T-cell (primary cell): ENCODE measurements around the gene SLC39A11. TPM values are rescaled to one million over a fixed set of nuclear protein-coding genes. Genes with fewer than 3 reads are reported as not detected.
"Not testable (repeated sequence)": the region's sequence is repeated elsewhere in the genome, so short reads cannot be mapped to it uniquely, and the experiment has no call there.

Experiments
- ATAC-seq, 4 experiments: fragments of 200-7000 bp in 3 of 4; fragments of 150-1000 bp in 1 of 4; cut with Tn5 transposase; replicated peaks in 1 of 4; 1 replicate in 3 of 4; 2 replicates in 1 of 4; pipeline ENCODE4 v1.10.0; 2021; ENCODE audit warnings: moderate library complexity in 3 of 4, mild to moderate bottlenecking in 2 of 4, moderate number of reproducible peaks in 1 of 4
- CTCF ChIA-PET, 2 donors: fragments of 300-600 bp; sonication (Branson Sonifier 250); formaldehyde crosslinking; loops; one replicate each; lab custom pipeline; 2022; ENCODE audit warnings: antibody characterized with exemption in 2 of 2; lab: Charles Lee
- POLR2A ChIA-PET, 2 donors: fragments of 300-600 bp; sonication (Branson Sonifier 250); formaldehyde crosslinking; loops; one replicate each; lab custom pipeline; 2022; ENCODE audit warnings: antibody characterized with exemption in 2 of 2; lab: Charles Lee
- DNase-seq, 35 experiments: peaks; one replicate each; pipeline versions ENCODE4 v3.0.0 to v3.0.0-alpha.2; 2013 to 2023
- H3K27ac ChIP-seq: one replicate; pipeline ENCODE4 v1.5.1; 2013; ENCODE audit warnings: low read length
- H3K27me3 ChIP-seq, 2 experiments: replicated peaks in 1 of 2; 1 replicate in 1 of 2; 2 replicates in 1 of 2; pipeline versions ENCODE4 v1.6.1 to v1.7.0; 2013; ENCODE audit warnings: low read length in 1 of 2, mixed read lengths in 1 of 2; ENCODE audit not compliant: control insufficient read depth in 2 of 2, insufficient read depth in 2 of 2; ENCODE audit errors: extremely low read depth in 1 of 2
- H3K36me3 ChIP-seq, 2 donors: 1 replicate in 1 of 2; 2 replicates in 1 of 2; pipeline versions ENCODE4 v1.6.1 to v1.7.0; 2013; ENCODE audit warnings: low read length in 1 of 2; ENCODE audit not compliant: control insufficient read depth in 2 of 2, insufficient read depth in 1 of 2; ENCODE audit errors: extremely low read depth in 1 of 2
- H3K4me1 ChIP-seq, 2 experiments: 1 replicate in 1 of 2; 2 replicates in 1 of 2; pipeline versions ENCODE4 v1.6.1 to v1.7.0; 2013; ENCODE audit warnings: low read length in 2 of 2, mixed read lengths in 1 of 2; ENCODE audit not compliant: insufficient read depth in 2 of 2, control insufficient read depth in 1 of 2; ENCODE audit errors: extremely low read depth in 1 of 2
- H3K4me3 ChIP-seq, 2 donors: 1 replicate in 1 of 2; 2 replicates in 1 of 2; pipeline versions ENCODE4 v1.5.1 to v1.7.0; 2013; ENCODE audit warnings: mild to moderate bottlenecking in 2 of 2, low read length in 1 of 2, moderate library complexity in 1 of 2; ENCODE audit not compliant: control insufficient read depth in 1 of 2; ENCODE audit errors: extremely low read depth in 1 of 2
- H3K9me3 ChIP-seq: 2 replicates; pipeline ENCODE4 v1.7.0; 2013
- H3K27ac Mint-ChIP-seq, 2 donors: one replicate each; pipeline ENCODE4 v1.8.0; 2020 to 2021; ENCODE audit warnings: mild to moderate bottlenecking in 2 of 2, mixed read lengths in 2 of 2
- H3K27me3 Mint-ChIP-seq, 2 donors: one replicate each; pipeline ENCODE4 v1.8.0; 2021 to 2022; ENCODE audit warnings: mixed read lengths in 2 of 2
- H3K36me3 Mint-ChIP-seq: one replicate; pipeline ENCODE4 v1.8.0; 2021; ENCODE audit warnings: mixed read lengths
- H3K4me1 Mint-ChIP-seq, 3 donors: one replicate each; pipeline ENCODE4 v1.8.0; 2020 to 2022; ENCODE audit warnings: mixed read lengths in 3 of 3, mild to moderate bottlenecking in 1 of 3
- H3K4me3 Mint-ChIP-seq, 3 donors: one replicate each; pipeline ENCODE4 v1.8.0; 2020 to 2022; ENCODE audit warnings: mild to moderate bottlenecking in 3 of 3, mixed read lengths in 3 of 3, moderate library complexity in 3 of 3
- H3K9me3 Mint-ChIP-seq, 3 donors: one replicate each; pipeline ENCODE4 v1.8.0; 2020 to 2022; ENCODE audit warnings: mixed read lengths in 3 of 3
- WGBS: methylation state at CpG from one replicate; pipeline ENCODE4 v1.1.5; 2013; ENCODE audit warnings: missing lambda C conversion rate; ENCODE audit not compliant: insufficient coverage; 5-methylcytosine and 5-hydroxymethylcytosine counted together
- total RNA-seq, 35 experiments: library from RNA in 6 of 35; stranded (reverse) in 6 of 35; fragments of 120-200 nt in 1 of 35; gene quantifications; one replicate each; pipeline versions ENCODE4 v1.2.1 to v1.2.4 and lab custom pipeline; 2013 to 2026

The SLC39A11 gene
- total RNA-seq, 5 donors from 2014 or later (not counting 1 experiment from before 2014, with no cell fraction given): 18.6 to 27.1 (median 23.4) TPM

GRCh38 chr17:72824267-72824666 is 268.2 kb downstream of the SLC39A11 start:
- POLR2A ChIA-PET, H3K4me3 ChIP-seq, ATAC-seq, H3K9me3 ChIP-seq, H3K4me1 ChIP-seq, CTCF ChIA-PET, H3K27ac Mint-ChIP-seq, DNase-seq, H3K36me3 ChIP-seq, H3K27ac ChIP-seq, H3K27me3 Mint-ChIP-seq, H3K4me1 Mint-ChIP-seq, H3K27me3 ChIP-seq, H3K4me3 Mint-ChIP-seq: not testable (repeated sequence)
- WGBS: 95% methylated on average over 3 of the region's 4 CpGs
- peaks cover 75% of the 10 kb centered on the region for H3K36me3 Mint-ChIP-seq
- H3K9me3 Mint-ChIP-seq: peaks cover 21 to 29% (median 23%) of the 10 kb centered on the region in 3 donors

GRCh38 chr17:72822358-72823023 is 270.0 kb downstream of the SLC39A11 start:
- POLR2A ChIA-PET: no interaction called here
- no peaks in the 10 kb centered on the region for H3K9me3 ChIP-seq
- Mint-ChIP-seq H3K4me3 (no peak overlapping the region), H3K27me3 (no peaks in the 10 kb centered on the region), H3K4me1 (no peaks in the 10 kb centered on the region), H3K27ac (no peak overlapping the region), H3K9me3 (peaks cover 16 to 26% (median 19%) of the 10 kb centered on the region in 3 donors), H3K36me3 (peaks cover 76% of the 10 kb centered on the region)
- DNase-seq (no peak), ATAC-seq (no peak)
- WGBS: 80% methylated on average over 1 of the region's 5 CpGs
- H3K36me3 ChIP-seq: peaks cover 0 to 5% of the 10 kb centered on the region in 2 donors
- no peak overlapping the region for H3K4me3 ChIP-seq
- CTCF ChIA-PET: no interaction called here
- H3K4me1 ChIP-seq: no peaks in the 10 kb centered on the region
- H3K27me3 ChIP-seq: no peaks in the 10 kb centered on the region
- no peak overlapping the region for H3K27ac ChIP-seq

DNA sequence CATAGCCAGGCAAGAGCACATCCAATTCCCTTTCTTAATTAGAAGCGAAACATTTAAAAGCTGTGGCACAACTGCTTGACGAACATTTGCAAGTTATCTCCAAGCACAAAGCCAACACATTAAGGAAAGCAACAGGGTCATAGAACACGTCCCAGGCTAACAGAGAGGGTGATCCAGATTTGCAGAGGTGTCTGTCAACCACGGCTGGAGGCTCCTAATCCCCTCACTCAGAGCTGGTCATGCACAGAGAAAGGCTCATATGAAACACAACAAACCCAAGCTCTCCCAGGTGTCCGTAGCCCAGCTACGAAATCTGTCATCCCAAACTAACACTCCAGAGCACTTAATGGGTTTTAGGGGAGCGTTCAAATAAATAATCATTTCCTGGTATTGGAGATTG is 276.1 kb downstream of the SLC39A11 start:
- Mint-ChIP-seq H3K27me3 (no peaks in the 10 kb centered on the region), H3K4me3 (no peak overlapping the region), H3K4me1 (no peaks in the 10 kb centered on the region), H3K36me3 (peaks cover 76% of the 10 kb centered on the region), H3K9me3 (peaks cover 9 to 16% (median 14%) of the 10 kb centered on the region in 3 donors), H3K27ac (no peak overlapping the region)
- WGBS: 80% methylated on average over 1 of the region's 7 CpGs
- no peaks in the 10 kb centered on the region for H3K27me3 ChIP-seq
- H3K4me3 ChIP-seq: no peak overlapping the region
- CTCF ChIA-PET: no interaction called here
- ATAC-seq (no peak), DNase-seq (no peak)
- peaks cover 0 to 14% of the 10 kb centered on the region in 2 donors for H3K36me3 ChIP-seq
- H3K27ac ChIP-seq: no peak overlapping the region
- no peaks in the 10 kb centered on the region for H3K4me1 ChIP-seq
- POLR2A ChIA-PET: no interaction called here
- no peaks in the 10 kb centered on the region for H3K9me3 ChIP-seq

DNA sequence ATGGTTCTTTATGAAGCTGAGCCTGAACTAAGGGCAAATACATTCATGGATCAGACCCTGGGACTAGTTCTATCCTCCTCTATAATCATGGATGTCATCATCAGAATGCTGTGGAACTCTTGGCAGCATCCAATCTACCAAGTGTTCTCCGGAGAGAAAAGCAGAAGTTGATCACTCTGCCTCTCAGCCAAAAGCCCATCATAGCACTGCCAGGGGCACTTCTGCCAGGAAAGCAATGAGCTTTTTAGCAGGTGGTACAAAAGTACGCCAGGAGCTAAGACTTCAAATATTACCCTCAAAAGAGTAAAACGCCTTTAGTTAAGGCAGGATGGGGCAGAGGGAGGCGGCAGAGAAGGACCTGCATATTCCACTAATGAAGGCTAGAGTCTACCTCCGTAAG is 279.0 kb downstream of the SLC39A11 start:
- peaks cover 4 to 14% of the 10 kb centered on the region in 2 donors for H3K36me3 ChIP-seq

GRCh38 chr17:72812823-72813222 is 279.7 kb downstream of the SLC39A11 start:
- Histone ChIP-seq H3K4me1 (no peaks in the 10 kb centered on the region), H3K27ac (no peak overlapping the region), H3K36me3 (peaks cover 7 to 12% of the 10 kb centered on the region in 2 donors), H3K27me3 (no peaks in the 10 kb centered on the region), H3K9me3 (no peaks in the 10 kb centered on the region), H3K4me3 (no peak overlapping the region)
- ChIA-PET POLR2A (no interaction called here), CTCF (no interaction called here)
- H3K9me3 Mint-ChIP-seq: peaks cover 16 to 20% (median 16%) of the 10 kb centered on the region in 3 donors
- DNase-seq (no peak), ATAC-seq (no peak)
- H3K36me3 Mint-ChIP-seq: peaks cover 70% of the 10 kb centered on the region
- no peaks in the 10 kb centered on the region for H3K4me1 Mint-ChIP-seq
- 96% methylated on average over 4 of the region's 7 CpGs for WGBS
- H3K27ac Mint-ChIP-seq: no peak overlapping the region
- H3K27me3 Mint-ChIP-seq: no peaks in the 10 kb centered on the region
- no peak overlapping the region for H3K4me3 Mint-ChIP-seq

More for the DNA sequence above, 279.0 kb downstream of the SLC39A11 start:
- CTCF ChIA-PET: no interaction called here
- Histone ChIP-seq H3K9me3 (no peaks in the 10 kb centered on the region), H3K27me3 (no peaks in the 10 kb centered on the region), H3K4me1 (no peaks in the 10 kb centered on the region), H3K27ac (no peak overlapping the region), H3K4me3 (no peak overlapping the region)
- DNase-seq (no peak), ATAC-seq (no peak)
- POLR2A ChIA-PET: no interaction called here
- Mint-ChIP-seq H3K4me3 (no peak overlapping the region), H3K27me3 (no peaks in the 10 kb centered on the region), H3K9me3 (peaks cover 16 to 20% (median 16%) of the 10 kb centered on the region in 3 donors), H3K27ac (no peak overlapping the region), H3K4me1 (no peaks in the 10 kb centered on the region), H3K36me3 (peaks cover 73% of the 10 kb centered on the region)
- 95% methylated on average over 4 of the region's 5 CpGs for WGBS

- ChIA-PET POLR2A (no interaction called here), CTCF (no interaction called here)
- DNase-seq (no peak), ATAC-seq (no peak)
- H3K9me3 ChIP-seq: no peaks in the 10 kb centered on the region
- WGBS: 92% methylated on average over 2 of the region's 3 CpGs
- peaks cover 16 to 20% (median 16%) of the 10 kb centered on the region in 3 donors for H3K9me3 Mint-ChIP-seq
- H3K4me3 ChIP-seq: no peak overlapping the region
- peaks cover 65% of the 10 kb centered on the region for H3K36me3 Mint-ChIP-seq
- no peaks in the 10 kb centered on the region for H3K4me1 ChIP-seq
- H3K36me3 ChIP-seq: peaks cover 6 to 7% of the 10 kb centered on the region in 2 donors
- H3K27ac ChIP-seq: no peak overlapping the region
- no peak overlapping the region for H3K4me3 Mint-ChIP-seq
- no peaks in the 10 kb centered on the region for H3K4me1 Mint-ChIP-seq
- H3K27me3 Mint-ChIP-seq: no peaks in the 10 kb centered on the region
- no peaks in the 10 kb centered on the region for H3K27me3 ChIP-seq
- H3K27ac Mint-ChIP-seq: no peak overlapping the region
Measured at GRCh38 chr17:72811976-72812687, 280.4 kb downstream of the SLC39A11 start.
